GM23248 (cell line): Measurements from ENCODE around the gene ADAMTS3. TPM values are rescaled to one million over a fixed set of nuclear protein-coding genes. Genes with fewer than 3 reads are reported as not detected.
A peak's percentile ranks its signal among the peaks of the same experiment; 100 is the strongest.

ENCODE experiments used
- DNase-seq: peaks from one replicate; pipeline ENCODE4 v3.0.0-alpha.2; 2015
- H2AFZ ChIP-seq: fragments of 200-600 bp; sonication (generic); 2 replicates; pipeline ENCODE4 v1.6.1; 2016; ENCODE audit warnings: antibody characterized with exemption
- H3F3A ChIP-seq: fragments of 200-600 bp; sonication (generic); 2 replicates; pipeline ENCODE4 v1.6.1; 2016; ENCODE audit warnings: mild to moderate bottlenecking, antibody characterized with exemption, mixed run types; ENCODE audit not compliant: insufficient read depth
- H3K27ac ChIP-seq: fragments of 200-600 bp; sonication (generic); 2 replicates; pipeline ENCODE4 v1.5.1; 2016; ENCODE audit warnings: mild to moderate bottlenecking
- H3K27me3 ChIP-seq: fragments of 200-600 bp; sonication (generic); replicated peaks from 2 replicates; pipeline ENCODE4 v1.6.1; 2016; ENCODE audit warnings: mild to moderate bottlenecking; ENCODE audit not compliant: insufficient read depth
- H3K36me3 ChIP-seq: fragments of 200-600 bp; sonication (generic); 2 replicates; pipeline ENCODE4 v1.6.1; 2016; ENCODE audit warnings: low read depth, mild to moderate bottlenecking
- H3K4me1 ChIP-seq: fragments of 200-600 bp; sonication (generic); 2 replicates; pipeline ENCODE4 v1.6.1; 2016; ENCODE audit warnings: mild to moderate bottlenecking; ENCODE audit not compliant: insufficient read depth
- H3K4me2 ChIP-seq: fragments of 200-600 bp; sonication (generic); one replicate; pipeline ENCODE4 v1.6.1; 2016; ENCODE audit warnings: mild to moderate bottlenecking; ENCODE audit not compliant: unreplicated experiment
- H3K4me3 ChIP-seq: fragments of 200-600 bp; sonication (generic); 2 replicates; pipeline ENCODE4 v1.5.1; 2016; ENCODE audit warnings: mild to moderate bottlenecking
- H3K79me2 ChIP-seq: fragments of 200-600 bp; sonication (generic); 2 replicates; pipeline ENCODE4 v1.6.1; 2016; ENCODE audit warnings: mild to moderate bottlenecking; ENCODE audit not compliant: insufficient read depth
- H3K9ac ChIP-seq: fragments of 200-600 bp; sonication (generic); 2 replicates; pipeline ENCODE4 v1.6.1; 2016; ENCODE audit warnings: mild to moderate bottlenecking
- H3K9me2 ChIP-seq: fragments of 200-600 bp; sonication (generic); 2 replicates; pipeline ENCODE4 v1.6.1; 2016; ENCODE audit warnings: mixed run types, mild to moderate bottlenecking, moderate library complexity; ENCODE audit not compliant: insufficient read depth
- H3K9me3 ChIP-seq: fragments of 200-600 bp; sonication (generic); one replicate; pipeline ENCODE4 v1.6.1; 2017; ENCODE audit warnings: low read depth
- H4K20me1 ChIP-seq: fragments of 200-600 bp; sonication (generic); 2 replicates; pipeline ENCODE4 v1.6.0; 2016; ENCODE audit not compliant: insufficient read depth
- EZH2 ChIP-seq: fragments of 200-600 bp; sonication (generic); IDR thresholded peaks from 2 replicates; pipeline ENCODE4 v1.6.1; 2018; ENCODE audit warnings: antibody characterized with exemption, mild to moderate bottlenecking; ENCODE audit not compliant: insufficient read depth, poor library complexity, severe bottlenecking
- EZH2phosphoT487 ChIP-seq: fragments of 200-600 bp; sonication (generic); IDR thresholded peaks from 2 replicates; pipeline ENCODE4 v1.6.1; 2018; ENCODE audit warnings: antibody characterized with exemption, moderate library complexity, mild to moderate bottlenecking, low read depth; ENCODE audit not compliant: insufficient read depth
- WGBS, 2 experiments: methylation state at CpG; one replicate each; pipeline ENCODE4 v1.1.6; 2015 to 2017; ENCODE audit warnings: low lambda C conversion rate in 2 of 2, low coverage in 1 of 2; ENCODE audit errors: missing lambda C conversion rate in 2 of 2; 5-methylcytosine and 5-hydroxymethylcytosine counted together
- in situ Hi-C: fragments of 300-500 bp; cut with MboI; formaldehyde crosslinking; loops from 2 replicates; pipeline ENCODE4 v1.15.0; 2020
- polyA plus RNA-seq: library from polyadenylated mRNA; unstranded; fragments of >200 nt; fragmentation: Nextera tagmentation; extraction: Ambion mirVana; gene quantifications from 2 replicates; pipeline ENCODE4 v1.2.1, GENCODE V29; 2016
- total RNA-seq: library from RNA; depleted of rRNA; stranded (reverse); fragments of >200 nt; shearing (Covaris generic); gene quantifications from 2 replicates; pipeline ENCODE4 v1.2.3, GENCODE V29; 2014

ADAMTS3 gene
- total and polyA plus RNA-seq, 2 experiments from 2014 or later: 0.20 to 0.43 TPM

- no peak for TF ChIP-seq EZH2phosphoT487
- TF ChIP-seq EZH2: no peak
- Histone ChIP-seq H3K9me3 (no peaks in the 10 kb centered on the region), H3K9me2 (no peaks in the 10 kb centered on the region), H3K4me2 (no peak overlapping the region), H3K79me2 (no peaks in the 10 kb centered on the region), H4K20me1 (no peaks in the 10 kb centered on the region), H3K9ac (no peak overlapping the region), H3K27ac (no peak overlapping the region), H3K4me3 (no peak overlapping the region), H3F3A (no peaks in the 10 kb centered on the region), H2AFZ (no peak overlapping the region), H3K4me1 (peaks cover 2% of the 10 kb centered on the region; the same call in 1 of the 2 replicates), H3K27me3 (no peaks in the 10 kb centered on the region; the same call in 1 of the 2 replicates), H3K36me3 (no peaks in the 10 kb centered on the region)
- in situ Hi-C loops: no loop called here
- no peak for DNase-seq
Observed at GRCh38 chr4:72494156-72494555, 74.9 kb downstream of the ADAMTS3 start.

- DNase-seq: peak; percentile 56
- Histone ChIP-seq H3K9me2 (no peaks in the 10 kb centered on the region), H3K79me2 (no peaks in the 10 kb centered on the region), H3K27ac (peak overlapping the region; percentile 60), H3K27me3 (no peaks in the 10 kb centered on the region), H3K4me1 (peaks cover 15% of the 10 kb centered on the region; the same call in 1 of the 2 replicates), H3K36me3 (no peaks in the 10 kb centered on the region), H3K4me3 (no peak overlapping the region), H3K9ac (no peak overlapping the region), H4K20me1 (no peaks in the 10 kb centered on the region), H2AFZ (0 out of 2 replicates have a peak overlapping the region, but pooled peaks have one; percentile 33), H3K4me2 (no peak overlapping the region), H3K9me3 (no peaks in the 10 kb centered on the region), H3F3A (0 out of 2 replicates have a peak, but pooled peaks cover 4% of the 10 kb centered on the region)
- WGBS, 2 experiments: 71 to 74% methylated on average over 4 of the region's 4 CpGs
- no peak for TF ChIP-seq EZH2
- no peak for TF ChIP-seq EZH2phosphoT487
- in situ Hi-C loops: no loop called here
Observed at GRCh38 chr4:72489267-72489666, 79.8 kb downstream of the ADAMTS3 start.

DNA sequence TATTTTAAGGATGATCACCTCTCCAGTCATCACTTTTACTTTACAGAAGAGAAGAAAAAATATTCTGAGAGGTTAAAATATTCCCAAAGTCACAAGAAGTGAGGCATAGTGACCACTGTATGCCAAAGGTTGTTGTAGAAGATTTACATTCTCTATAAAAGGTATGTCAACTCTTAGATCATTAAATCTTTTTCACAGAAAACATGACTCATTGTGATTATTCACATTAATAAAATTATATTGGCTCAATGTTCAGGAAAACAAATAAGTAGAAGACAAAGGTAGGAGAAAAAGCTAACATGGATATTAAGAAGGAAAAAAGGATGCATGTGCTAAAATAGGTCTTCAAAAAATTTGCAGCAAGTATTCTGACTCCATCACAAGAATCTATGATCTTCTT is 82.0 kb downstream of the ADAMTS3 start:
- Histone ChIP-seq H3K27ac (no peak overlapping the region), H3K9me2 (no peaks in the 10 kb centered on the region), H3K4me3 (no peak overlapping the region), H3K36me3 (no peaks in the 10 kb centered on the region), H3K4me1 (peaks cover 15% of the 10 kb centered on the region; the same call in 1 of the 2 replicates), H3K79me2 (no peaks in the 10 kb centered on the region), H3K27me3 (no peaks in the 10 kb centered on the region), H4K20me1 (no peaks in the 10 kb centered on the region), H2AFZ (no peak overlapping the region), H3F3A (0 out of 2 replicates have a peak, but pooled peaks cover 4% of the 10 kb centered on the region), H3K4me2 (no peak overlapping the region), H3K9me3 (no peaks in the 10 kb centered on the region), H3K9ac (no peak overlapping the region)
- TF ChIP-seq EZH2phosphoT487: no peak
- TF ChIP-seq EZH2: no peak
- DNase-seq: no peak
- in situ Hi-C loops: no loop called here

GRCh38 chr4:72484981-72485380 is 84.0 kb downstream of the ADAMTS3 start:
- Histone ChIP-seq H3K4me2 (no peak overlapping the region), H3K36me3 (no peaks in the 10 kb centered on the region), H3F3A (0 out of 2 replicates have a peak, but pooled peaks cover 4% of the 10 kb centered on the region), H3K9me2 (no peaks in the 10 kb centered on the region), H3K9me3 (no peaks in the 10 kb centered on the region), H3K27me3 (no peaks in the 10 kb centered on the region), H3K9ac (no peak overlapping the region), H2AFZ (no peak overlapping the region), H3K27ac (no peak overlapping the region), H3K4me1 (peaks cover 15% of the 10 kb centered on the region; the same call in 1 of the 2 replicates), H3K79me2 (no peaks in the 10 kb centered on the region), H4K20me1 (no peaks in the 10 kb centered on the region), H3K4me3 (no peak overlapping the region)
- DNase-seq: no peak
- WGBS, 2 experiments: 25 to 33% methylated on average over 1 of the region's 1 CpG
- no peak for TF ChIP-seq EZH2
- TF ChIP-seq EZH2phosphoT487: no peak
- in situ Hi-C loops: no loop called here

DNA sequence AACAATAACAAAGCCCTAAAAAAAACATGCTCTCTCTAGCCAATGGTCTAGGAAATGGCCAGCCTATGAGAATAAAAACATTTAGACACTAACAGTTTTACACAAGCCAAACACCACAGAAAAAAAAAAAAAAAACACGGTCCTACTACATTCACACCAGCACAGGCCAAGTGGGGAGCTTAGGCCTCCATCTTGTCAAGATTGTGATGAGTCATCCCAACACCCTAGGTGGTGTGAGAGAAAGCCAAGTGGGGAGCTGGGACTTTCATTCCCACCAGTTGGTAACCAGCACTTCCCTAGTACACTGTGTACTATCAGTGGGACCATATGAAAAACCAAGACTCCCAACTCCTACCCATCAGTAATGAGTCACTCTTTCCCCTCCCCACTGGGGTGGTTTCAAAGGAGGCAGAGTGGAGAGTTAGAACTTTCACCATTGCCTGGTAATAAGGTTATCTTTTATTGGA is 95.6 kb downstream of the ADAMTS3 start:
- TF ChIP-seq EZH2phosphoT487 (no peak), EZH2 (no peak)
- no peaks in the 10 kb centered on the region for H3F3A ChIP-seq
- 100% methylated on average over 1 of the region's 1 CpG for whole genome bisulfite sequencing, 2 experiments
- H3K4me2 ChIP-seq: no peak overlapping the region
- no peaks in the 10 kb centered on the region for H3K9me3 ChIP-seq
- in situ Hi-C loops: no loop called here
- no peaks in the 10 kb centered on the region for H3K79me2 ChIP-seq
- no peak overlapping the region for H3K4me3 ChIP-seq
- H2AFZ ChIP-seq: no peak overlapping the region
- no peak overlapping the region for H3K27ac ChIP-seq
- H3K36me3 ChIP-seq: no peaks in the 10 kb centered on the region
- DNase-seq: no peak
- 0 out of 2 replicates have a peak, but pooled peaks cover 4% of the 10 kb centered on the region for H3K27me3 ChIP-seq
- no peak overlapping the region for H3K9ac ChIP-seq
- no peaks in the 10 kb centered on the region for H4K20me1 ChIP-seq
- no peaks in the 10 kb centered on the region for H3K9me2 ChIP-seq
- peaks cover 8% of the 10 kb centered on the region for H3K4me1 ChIP-seq
